Transverse colon (tissue), 4 donors: Measurements from ENCODE around the gene NIT2. TPM values are rescaled to one million over a fixed set of nuclear protein-coding genes. Genes with fewer than 3 reads are reported as not detected.

Experiments used
- DNase-seq: peaks from one replicate; pipeline ENCODE4 v3.0.0-alpha.2; 2019
- H3K27ac ChIP-seq, 4 donors: fragments of 200-600 bp; sonication (generic); 2 replicates each; pipeline ENCODE4 v1.5.1; 2016 to 2018; ENCODE audit warnings: inconsistent platforms in 4 of 4
- H3K27me3 ChIP-seq: fragments of 200-600 bp; sonication (generic); 2 replicates; pipeline ENCODE4 v1.5.1; 2017; ENCODE audit warnings: inconsistent platforms
- H3K36me3 ChIP-seq, 4 donors: fragments of 200-600 bp; sonication (generic); 2 replicates each; pipeline ENCODE4 v1.5.1; 2017 to 2019; ENCODE audit warnings: inconsistent platforms in 4 of 4
- H3K4me1 ChIP-seq, 4 donors: fragments of 200-600 bp; sonication (generic); 2 replicates each; pipeline ENCODE4 v1.5.1; 2017 to 2020; ENCODE audit warnings: inconsistent platforms in 4 of 4
- H3K4me3 ChIP-seq, 4 donors: fragments of 200-600 bp; sonication (generic); 1 replicate in 1 of 4; 2 replicates in 3 of 4; pipeline versions ENCODE4 v1.5.1 to v1.6.1; 2017 to 2019; ENCODE audit warnings: inconsistent platforms in 4 of 4
- H3K9me3 ChIP-seq, 2 donors: fragments of 200-600 bp; sonication (generic); 2 replicates each; pipeline ENCODE4 v1.5.1; 2017 to 2019; ENCODE audit warnings: inconsistent platforms in 2 of 2
- CTCF ChIP-seq, 5 experiments: fragments of 200-600 bp in 3 of 5; fragments of 450-650 bp in 2 of 5; sonication (generic) in 3 of 5; IDR thresholded peaks; 1 replicate in 2 of 5; 2 replicates in 3 of 5; pipeline ENCODE4 v1.5.1; 2016 to 2017; ENCODE audit warnings: antibody characterized with exemption in 5 of 5, inconsistent platforms in 3 of 5, mild to moderate bottlenecking in 2 of 5, moderate library complexity in 1 of 5
- EP300 ChIP-seq: sonication (generic); formaldehyde crosslinking; IDR thresholded peaks from one replicate; pipeline ENCODE4 v1.6.1; 2017; ENCODE audit warnings: antibody characterized with exemption, low read depth
- POLR2A ChIP-seq: fragments of 450-650 bp; IDR thresholded peaks from one replicate; pipeline ENCODE4 v1.6.1; 2016; ENCODE audit warnings: antibody characterized with exemption, mild to moderate bottlenecking, moderate library complexity
- POLR2AphosphoS5 ChIP-seq, 3 donors: sonication (generic); formaldehyde crosslinking; IDR thresholded peaks; one replicate each; pipeline ENCODE4 v1.6.1; 2016; ENCODE audit warnings: antibody characterized with exemption in 3 of 3
- WGBS, 2 donors: methylation state at CpG; one replicate each; pipeline ENCODE4 v1.1.5; 2018; ENCODE audit warnings: low coverage in 1 of 2; 5-methylcytosine and 5-hydroxymethylcytosine counted together
- in situ Hi-C, 4 donors: fragments of 200-750 bp; cut with MboI; loops; one replicate each; pipeline versions ENCODE4 v1.15.0 to v1.15.1; 2017; ENCODE audit warnings: low sequenced_read_pairs in 3 of 4, low pct_ligation_motif_present in 1 of 4, low pct_unique_long_range_greater_than_20kb in 1 of 4
- intact Hi-C: fragments of 100-400 bp; cut with DNase I; formaldehyde crosslinking; loops from one replicate; pipeline ENCODE4 v1.15.1; 2023; ENCODE audit warnings: low total_unique reads
- total RNA-seq, 4 donors: library from RNA; depleted of rRNA; stranded (reverse); fragments of >200 nt; gene quantifications; one replicate each; pipeline ENCODE4 v1.1.0, GENCODE V29; 2016

The NIT2 gene
- total RNA-seq, 4 donors from 2014 or later = 13.8 to 25.1 (median 18.8) TPM

- H3K27me3 ChIP-seq = no peaks in the 10 kb centered on the region
- H3K4me3 ChIP-seq = no peak overlapping the region
- no peak for DNase-seq
- TF ChIP-seq POLR2AphosphoS5 (IDR thresholded peaks at IDR 0.05) (no peak), POLR2A (no peak), EP300 (no peak), CTCF (IDR thresholded peaks at IDR 0.05) (no peak)
- H3K9me3 ChIP-seq = no peaks in the 10 kb centered on the region
- intact Hi-C loops (no loop called here), in situ Hi-C loops (no loop called here)
- H3K27ac ChIP-seq = peak overlapping the region in 2 of 4 donors; percentile 11 to 45
- H3K36me3 ChIP-seq = no peaks in the 10 kb centered on the region
- H3K4me1 ChIP-seq = peaks cover 10 to 45% (median 23%) of the 10 kb centered on the region in 4 donors
- WGBS, 2 donors = 29 to 40% methylated on average over 2 of the region's 2 CpGs
Observed at GRCh38 chr3:100395679-100396431, 61.3 kb downstream of the NIT2 start.

GRCh38 chr3:100396967-100397366 lies 62.4 kb downstream of the NIT2 start:
- no peaks in the 10 kb centered on the region for H3K9me3 ChIP-seq
- no peak overlapping the region for H3K4me3 ChIP-seq
- H3K4me1 ChIP-seq = peaks cover 10 to 47% (median 24%) of the 10 kb centered on the region in 4 donors
- intact Hi-C loops = no loop called here
- no peak for DNase-seq
- no peaks in the 10 kb centered on the region for H3K36me3 ChIP-seq
- no peaks in the 10 kb centered on the region for H3K27me3 ChIP-seq
- TF ChIP-seq EP300 = no peak
- no peak for TF ChIP-seq CTCF (IDR thresholded peaks at IDR 0.05)
- TF ChIP-seq POLR2A = no peak
- no peak for TF ChIP-seq POLR2AphosphoS5 (IDR thresholded peaks at IDR 0.05)
- no peak overlapping the region for H3K27ac ChIP-seq
- 64 to 78% methylated on average over 2 of the region's 2 CpGs for WGBS, 2 donors
- in situ Hi-C loops = no loop called here

GRCh38 chr3:100399341-100400071 lies 64.9 kb downstream of the NIT2 start:
- in situ Hi-C loops = no loop called here
- intact Hi-C loops = no loop called here
- H3K27ac ChIP-seq = peak overlapping the region in 3 of 4 donors; percentile 94 to 96 (median 96)
- DNase-seq = no peak
- H3K4me1 ChIP-seq = peaks cover 10 to 70% (median 39%) of the 10 kb centered on the region in 4 donors
- peak overlapping the region in 3 of 4 donors; percentile 85 to 99 (median 96) for H3K4me3 ChIP-seq
- no peaks in the 10 kb centered on the region for H3K9me3 ChIP-seq
- 25 to 37% methylated on average over 2 to 9 of the region's 9 CpGs for WGBS, 2 donors
- no peaks in the 10 kb centered on the region for H3K27me3 ChIP-seq
- TF ChIP-seq POLR2AphosphoS5 (IDR thresholded peaks at IDR 0.05) (no peak), CTCF (IDR thresholded peaks at IDR 0.05) (no peak), EP300 (no peak), POLR2A (no peak)
- H3K36me3 ChIP-seq = no peaks in the 10 kb centered on the region

- Histone ChIP-seq H3K4me1 (peaks cover 10 to 65% (median 36%) of the 10 kb centered on the region in 4 donors), H3K36me3 (no peaks in the 10 kb centered on the region), H3K27me3 (no peaks in the 10 kb centered on the region), H3K27ac (peak overlapping the region; percentile 94 to 97 (median 96)), H3K4me3 (peak overlapping the region; percentile 85 to 99 (median 93)), H3K9me3 (no peaks in the 10 kb centered on the region)
- TF ChIP-seq POLR2AphosphoS5 (IDR thresholded peaks at IDR 0.05) (no peak), POLR2A (no peak), EP300 (no peak), CTCF (IDR thresholded peaks at IDR 0.05) (no peak)
- no peak for DNase-seq
- intact Hi-C loops = no loop called here
- WGBS, 2 donors = 0% methylated on average over 4 of the region's 22 CpGs; no CpG with 5 or more reads in 1 of the 2 donors
- in situ Hi-C loops = no loop called here
Observed at GRCh38 chr3:100400419-100400779, 65.8 kb downstream of the NIT2 start.
